Lower leg skin (tissue), 4 donors: Measurements from ENCODE around the gene AVPR2. TPM values are rescaled to one million over a fixed set of nuclear protein-coding genes. Genes with fewer than 3 reads are reported as not detected.

Experiments
- DNase-seq, 2 donors: peaks; one replicate each; pipeline ENCODE4 v3.0.0-alpha.2; 2019; ENCODE audit warnings: low spot score in 2 of 2
- H3K4me3 ChIP-seq: fragments of 200-600 bp; sonication (generic); 2 replicates; pipeline ENCODE4 v1.5.1; 2017; ENCODE audit warnings: mild to moderate bottlenecking, low read depth; ENCODE audit not compliant: poor library complexity, severe bottlenecking
- POLR2A ChIP-seq, 2 donors: fragments of 450-650 bp; IDR thresholded peaks; one replicate each; pipeline ENCODE4 v1.6.1; 2016 to 2017; ENCODE audit warnings: antibody characterized with exemption in 2 of 2, mild to moderate bottlenecking in 1 of 2, moderate library complexity in 1 of 2
- WGBS, 2 donors: methylation state at CpG; one replicate each; pipeline ENCODE4 v1.1.5; 2018; 5-methylcytosine and 5-hydroxymethylcytosine counted together
- intact Hi-C: fragments of 100-400 bp; cut with DNase I; formaldehyde crosslinking; loops from one replicate; pipeline ENCODE4 v1.15.0; 2023; ENCODE audit warnings: low total_unique reads
- total RNA-seq, 4 donors: library from RNA; depleted of rRNA; stranded (reverse); fragments of >200 nt; gene quantifications; one replicate each; pipeline ENCODE4 v1.1.0, GENCODE V29; 2016
- TF ChIP-seq, protein P1 (sequence below), 3 donors: fragments of 450-650 bp; IDR thresholded peaks; one replicate each; pipeline ENCODE4 v1.5.1; 2016; ENCODE audit warnings: antibody characterized with exemption in 3 of 3, mild to moderate bottlenecking in 3 of 3, moderate library complexity in 2 of 3

Gene AVPR2
- total RNA-seq, 4 donors from 2014 or later = 0.53 to 2.6 (median 0.98) TPM

DNA sequence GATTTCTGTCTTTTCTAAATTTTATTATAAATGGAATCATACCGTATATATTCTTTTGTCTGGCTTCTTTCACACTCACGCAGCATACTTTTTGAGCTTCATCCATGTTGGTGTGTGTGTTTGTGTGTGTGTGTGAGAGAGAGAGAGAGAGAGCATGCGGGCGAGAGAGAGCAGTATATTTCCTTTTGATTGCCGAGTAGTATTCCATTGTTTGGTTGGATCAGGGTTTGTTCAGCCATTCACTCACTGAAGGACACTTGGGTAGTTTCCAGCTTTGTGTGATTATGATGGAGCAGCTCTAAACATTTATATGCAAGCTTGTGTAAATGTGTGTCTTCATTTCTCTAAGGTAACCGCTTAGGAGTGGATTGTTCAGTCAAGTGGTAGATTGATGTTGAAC is 15.3 kb upstream of the AVPR2 start:
- TF ChIP-seq POLR2A (IDR thresholded peaks at IDR 0.05) = no peak
- TF ChIP-seq, protein P1, sequence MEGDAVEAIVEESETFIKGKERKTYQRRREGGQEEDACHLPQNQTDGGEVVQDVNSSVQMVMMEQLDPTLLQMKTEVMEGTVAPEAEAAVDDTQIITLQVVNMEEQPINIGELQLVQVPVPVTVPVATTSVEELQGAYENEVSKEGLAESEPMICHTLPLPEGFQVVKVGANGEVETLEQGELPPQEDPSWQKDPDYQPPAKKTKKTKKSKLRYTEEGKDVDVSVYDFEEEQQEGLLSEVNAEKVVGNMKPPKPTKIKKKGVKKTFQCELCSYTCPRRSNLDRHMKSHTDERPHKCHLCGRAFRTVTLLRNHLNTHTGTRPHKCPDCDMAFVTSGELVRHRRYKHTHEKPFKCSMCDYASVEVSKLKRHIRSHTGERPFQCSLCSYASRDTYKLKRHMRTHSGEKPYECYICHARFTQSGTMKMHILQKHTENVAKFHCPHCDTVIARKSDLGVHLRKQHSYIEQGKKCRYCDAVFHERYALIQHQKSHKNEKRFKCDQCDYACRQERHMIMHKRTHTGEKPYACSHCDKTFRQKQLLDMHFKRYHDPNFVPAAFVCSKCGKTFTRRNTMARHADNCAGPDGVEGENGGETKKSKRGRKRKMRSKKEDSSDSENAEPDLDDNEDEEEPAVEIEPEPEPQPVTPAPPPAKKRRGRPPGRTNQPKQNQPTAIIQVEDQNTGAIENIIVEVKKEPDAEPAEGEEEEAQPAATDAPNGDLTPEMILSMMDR (IDR thresholded peaks at IDR 0.05) = no peak
- no peak overlapping the region for H3K4me3 ChIP-seq
- WGBS, 2 donors = 86 to 95% methylated on average over 6 of the region's 6 CpGs
- DNase-seq = no peak
- intact Hi-C loops = no loop called here

DNA sequence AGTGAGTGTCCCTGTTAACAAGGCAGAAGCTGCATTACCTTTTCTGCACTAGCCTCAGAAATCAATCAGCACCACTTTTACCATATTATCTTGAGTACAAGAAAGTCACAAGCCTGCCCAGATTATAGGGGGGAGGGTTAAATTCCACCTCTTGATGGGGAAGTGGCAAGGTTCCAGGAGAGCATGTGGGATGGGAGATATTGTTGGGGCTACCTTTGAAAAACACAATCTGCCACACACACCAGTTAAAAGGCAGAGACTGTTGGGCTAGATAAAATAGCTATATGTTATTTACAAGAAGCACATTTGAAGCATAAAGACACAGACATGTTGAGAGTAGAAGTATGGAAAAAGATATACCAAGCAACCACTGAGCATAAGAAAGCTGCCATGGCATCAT is 6.6 kb upstream of the AVPR2 start:
- intact Hi-C loops = no loop called here
- no peak for DNase-seq

DNA sequence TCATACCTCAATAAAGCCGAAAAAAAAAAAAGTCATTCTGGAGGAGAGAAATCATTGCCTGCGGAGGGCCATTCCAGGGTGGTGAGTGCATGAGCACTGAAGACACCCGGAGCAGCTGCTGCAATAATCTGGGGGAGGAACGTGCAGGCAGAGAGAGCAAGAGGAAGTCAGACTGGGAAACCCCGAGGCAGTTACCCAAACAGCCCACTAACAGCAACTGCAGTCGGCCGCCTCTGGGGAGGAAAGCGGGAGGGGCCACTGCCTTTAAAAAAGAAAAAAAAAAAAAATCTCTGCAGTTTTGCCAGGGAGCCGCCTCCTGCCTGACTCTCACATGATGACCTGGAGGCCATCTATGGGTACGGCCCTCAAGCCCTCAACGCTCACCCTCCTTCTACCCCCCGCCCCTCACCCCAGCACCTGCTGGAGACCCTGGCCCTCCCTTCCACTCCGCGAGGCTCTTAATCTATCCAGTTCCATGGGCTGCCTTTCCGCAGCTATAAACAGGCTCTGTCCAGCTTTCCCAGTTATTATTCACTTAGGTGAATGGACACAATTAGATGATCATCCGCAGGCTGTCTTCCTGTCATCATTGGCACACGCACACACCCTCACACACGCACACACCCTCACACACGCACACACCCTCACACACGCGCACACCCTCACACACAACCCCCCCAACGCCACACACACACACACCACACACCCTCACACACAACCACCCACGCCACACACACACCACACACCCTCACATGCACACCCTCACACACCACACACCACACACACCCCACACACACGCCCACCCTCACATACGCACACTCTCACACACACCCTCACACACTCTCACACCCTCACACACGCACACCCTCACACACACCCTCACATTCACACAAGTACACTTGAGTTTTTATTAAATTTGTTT is 3.4 kb upstream of the AVPR2 start:
- WGBS, 2 donors = 16 to 52% methylated on average over 26 of the region's 26 CpGs
- peak; percentile 24 to 90 for DNase-seq
- intact Hi-C loops = no loop called here
- no peak overlapping the region for H3K4me3 ChIP-seq
- TF ChIP-seq, protein P1 (IDR thresholded peaks at IDR 0.05) = no peak
- no peak for TF ChIP-seq POLR2A (IDR thresholded peaks at IDR 0.05)

More for the DNA sequence above, 6.6 kb upstream of the AVPR2 start:
- TF ChIP-seq, protein P1 (IDR thresholded peaks at IDR 0.05) = no peak
- TF ChIP-seq POLR2A (IDR thresholded peaks at IDR 0.05) = no peak
- H3K4me3 ChIP-seq = no peak overlapping the region

DNA sequence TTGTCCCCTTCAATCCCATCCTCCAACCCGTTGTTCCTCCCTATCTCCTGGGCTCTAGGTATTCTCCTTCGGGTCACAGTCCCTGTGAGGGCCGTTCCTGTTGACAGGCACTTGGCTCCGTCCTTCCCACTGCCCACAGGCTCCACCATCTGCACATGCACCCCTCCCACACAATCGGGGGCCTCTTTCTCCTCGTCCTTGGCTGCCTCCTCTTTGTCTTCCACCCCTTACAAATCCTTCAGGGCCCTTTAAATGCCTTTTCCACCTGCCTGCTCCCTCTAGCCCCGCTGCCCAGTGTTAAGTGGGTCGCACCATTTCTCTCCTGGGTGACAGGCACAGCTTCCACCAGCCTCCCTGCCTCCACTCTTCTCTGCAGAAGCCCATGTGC is 2.7 kb upstream of the AVPR2 start:
- DNase-seq = no peak
- intact Hi-C loops = no loop called here
- no peak overlapping the region for H3K4me3 ChIP-seq
- TF ChIP-seq POLR2A (IDR thresholded peaks at IDR 0.05) = no peak
- TF ChIP-seq, protein P1 (IDR thresholded peaks at IDR 0.05) = no peak
- WGBS, 2 donors = 57 to 61% methylated on average over 8 of the region's 8 CpGs

DNA sequence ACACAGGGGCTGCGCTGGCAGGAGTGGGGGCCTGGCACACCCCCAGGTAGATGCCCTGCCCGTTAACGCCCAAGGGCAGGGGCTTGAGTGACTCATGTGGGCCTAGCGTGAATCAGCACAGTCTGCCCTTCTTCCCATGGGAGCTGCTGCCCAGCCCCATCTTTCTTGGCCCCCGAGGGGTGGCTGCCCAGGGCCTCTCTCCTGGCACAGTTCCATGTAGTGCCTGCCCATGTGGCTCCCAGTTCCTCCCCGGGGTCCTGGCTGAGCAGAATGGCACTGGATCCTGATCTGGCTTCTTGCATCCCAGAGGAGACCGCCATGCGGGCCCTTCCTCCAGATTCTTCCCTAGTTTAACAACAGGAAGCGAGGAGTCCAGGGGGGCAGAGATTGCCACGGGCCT is 2.1 kb upstream of the AVPR2 start:
- no peak for TF ChIP-seq POLR2A (IDR thresholded peaks at IDR 0.05)
- TF ChIP-seq, protein P1 (IDR thresholded peaks at IDR 0.05) = no peak
- intact Hi-C loops = no loop called here
- WGBS, 2 donors = 48 to 65% methylated on average over 4 to 8 of the region's 10 CpGs

More for the DNA sequence above, 2.1 kb upstream of the AVPR2 start:
- DNase-seq = no peak
- H3K4me3 ChIP-seq = no peak overlapping the region
